SW 1271 (cell line): ENCODE data around the gene UQCR11.
"Not testable (repeated sequence)": the region's sequence is repeated elsewhere in the genome, so short reads cannot be mapped to it uniquely, and the experiment has no call there.

ENCODE experiments used
- DNase-seq, 2 experiments: peaks; one replicate each; lab custom pipeline; 2025; lab: John Stamatoyannopoulos, UW

Gene UQCR11

GRCh38 chr19:1605236-1606137 lies at the start of gene UQCR11:
Gene UQCR11 (minus strand): TSS chr19:1605462. CDS start chr19:1605409, 53 bp downstream.
- DNase-seq = peak; percentile 83 to 95

GRCh38 chr19:1654178-1654792 lies 49.0 kb upstream of the UQCR11 start:
- no peak for DNase-seq

GRCh38 chr19:1653300-1653628 lies 48.0 kb upstream of the UQCR11 start:
- DNase-seq = no peak

- DNase-seq = peak; percentile 93 to 97
Measured at GRCh38 chr19:1652471-1653299, 47.4 kb upstream of the UQCR11 start, which contains the start of gene TCF3. Gene TCF3 (minus strand): TSS chr19:1652615. CDS start chr19:1650248, 2,367 bp downstream.

GRCh38 chr19:1651568-1652291 lies 46.5 kb upstream of the UQCR11 start:
- no peak for DNase-seq

GRCh38 chr19:1650650-1651567 lies 45.6 kb upstream of the UQCR11 start:
- no peak for DNase-seq

- DNase-seq = no peak
Measured at GRCh38 chr19:1649706-1650649, 44.7 kb upstream of the UQCR11 start.

GRCh38 chr19:1648920-1649541 lies 43.8 kb upstream of the UQCR11 start:
- DNase-seq = no peak

GRCh38 chr19:1648459-1648849 lies 43.2 kb upstream of the UQCR11 start:
- no peak for DNase-seq

- no peak for DNase-seq
Measured at GRCh38 chr19:1647501-1648458, 42.5 kb upstream of the UQCR11 start.

- DNase-seq = no peak
Measured at GRCh38 chr19:1646659-1647453, 41.6 kb upstream of the UQCR11 start.

- no peak for DNase-seq
Measured at GRCh38 chr19:1646149-1646548, 40.9 kb upstream of the UQCR11 start.

- no peak for DNase-seq
Measured at GRCh38 chr19:1645299-1645698, 40.0 kb upstream of the UQCR11 start.

- DNase-seq = no peak
Measured at GRCh38 chr19:1644070-1644469, 38.8 kb upstream of the UQCR11 start.

- not testable (repeated sequence) for DNase-seq
Measured at GRCh38 chr19:1640893-1641448, 35.7 kb upstream of the UQCR11 start.

GRCh38 chr19:1636325-1637236 lies 31.3 kb upstream of the UQCR11 start:
- no peak for DNase-seq
